ENCODE results near the gene NEK6.

NEK6 gene

GRCh38 chr9:124257844-124258606 is at the start of gene NEK6:
Gene NEK6 (plus strand): TSS chr9:124257949. CDS start chr9:124301965, 44,016 bp downstream.
- no peak for DNase-seq

GRCh38 chr9:124208571-124208970 is 49.2 kb upstream of the NEK6 start:
- no peak for DNase-seq

GRCh38 chr9:124209279-124209678 is 48.5 kb upstream of the NEK6 start:
- no peak for DNase-seq

- DNase-seq: no peak
Measured at GRCh38 chr9:124209774-124210173, 48.0 kb upstream of the NEK6 start.

GRCh38 chr9:124210697-124211096 is 47.1 kb upstream of the NEK6 start:
- no peak for DNase-seq

- DNase-seq: no peak
Measured at GRCh38 chr9:124212381-124213050, 45.2 kb upstream of the NEK6 start.

- DNase-seq: no peak
Measured at GRCh38 chr9:124213396-124213795, 44.4 kb upstream of the NEK6 start.

- no peak for DNase-seq
Measured at GRCh38 chr9:124214116-124214515, 43.6 kb upstream of the NEK6 start.

GRCh38 chr9:124214596-124215367 is 43.0 kb upstream of the NEK6 start:
- DNase-seq: no peak

- no peak for DNase-seq
Measured at GRCh38 chr9:124215368-124215910, 42.3 kb upstream of the NEK6 start.

GRCh38 chr9:124215956-124216355 is 41.8 kb upstream of the NEK6 start:
- no peak for DNase-seq

GRCh38 chr9:124216474-124217176 is 41.1 kb upstream of the NEK6 start:
- no peak for DNase-seq

- DNase-seq: no peak
Measured at GRCh38 chr9:124217836-124218437, 39.8 kb upstream of the NEK6 start.

- DNase-seq: no peak
Measured at GRCh38 chr9:124218438-124218982, 39.2 kb upstream of the NEK6 start.

GRCh38 chr9:124218987-124219461 is 38.7 kb upstream of the NEK6 start:
- DNase-seq: no peak

GRCh38 chr9:124220946-124221451 is 36.8 kb upstream of the NEK6 start:
- DNase-seq: no peak

GRCh38 chr9:124221676-124222075 is 36.1 kb upstream of the NEK6 start:
- DNase-seq: no peak

GRCh38 chr9:124222109-124222508 is 35.6 kb upstream of the NEK6 start:
- DNase-seq: no peak

GRCh38 chr9:124222918-124223720 is 34.6 kb upstream of the NEK6 start:
- DNase-seq: no peak

GRCh38 chr9:124225945-124226344 is 31.8 kb upstream of the NEK6 start:
- DNase-seq: no peak

- no peak for DNase-seq
Measured at GRCh38 chr9:124228516-124228915, 29.2 kb upstream of the NEK6 start.

Measured in cerebellar nuclear complex (tissue), 1 donor.